Pancreas (tissue), 10 donors: Measurements from ENCODE around the gene NARF. TPM values are rescaled to one million over a fixed set of nuclear protein-coding genes. Genes with fewer than 3 reads are reported as not detected.

Experiments used
- ATAC-seq, 4 donors: fragments of 200-7000 bp; cut with Tn5 transposase; one replicate each; pipeline versions ENCODE4 v1.8.0 to v1.9.1; 2020; ENCODE audit warnings: mild to moderate bottlenecking in 4 of 4, moderate library complexity in 4 of 4
- DNase-seq, 6 donors: peaks; one replicate each; pipeline ENCODE4 v3.0.0-alpha.2; 2020
- FAIRE-seq: peaks from 2 replicates; lab custom pipeline; 2012; peaks lifted over from hg19 to GRCh38; lab: Jason Lieb, UNC
- H3K27ac ChIP-seq, 4 donors: fragments of 200-600 bp; sonication (generic); 1 replicate in 3 of 4; 2 replicates in 1 of 4; pipeline versions ENCODE4 v1.5.0 to v1.8.0; 2020
- H3K27me3 ChIP-seq, 4 donors: fragments of 200-600 bp; one replicate each; pipeline ENCODE4 v1.8.0; 2021
- H3K36me3 ChIP-seq, 3 donors: fragments of 200-600 bp; sonication (generic) in 1 of 3; one replicate each; pipeline versions ENCODE4 v1.5.0 to v1.8.0; 2020 to 2021
- H3K4me1 ChIP-seq, 3 donors: fragments of 200-600 bp; one replicate each; pipeline ENCODE4 v1.8.0; 2021
- H3K4me3 ChIP-seq, 4 donors: fragments of 200-600 bp; sonication (generic) in 2 of 4; one replicate each; pipeline versions ENCODE4 v1.5.0 to v1.8.0; 2020 to 2021
- H3K9me3 ChIP-seq, 4 donors: fragments of 200-600 bp; one replicate each; pipeline ENCODE4 v1.8.0; 2021
- CTCF ChIP-seq, 4 donors: fragments of 200-600 bp; sonication (generic) in 3 of 4; IDR thresholded peaks; one replicate each; pipeline versions ENCODE4 v1.5.0 to v1.8.0; 2021; ENCODE audit warnings: antibody characterized with exemption in 4 of 4
- WGBS, 2 donors: extraction: QIAGEN DNeasy Blood & Tissue Kit; methylation state at CpG; one replicate each; pipeline ENCODE4 v1.1.7; 2013; 5-methylcytosine and 5-hydroxymethylcytosine counted together
- intact Hi-C, 3 donors: fragments of 100-400 bp; cut with DNase I; formaldehyde crosslinking; loops; one replicate each; pipeline versions ENCODE4 v1.11.1 to v1.14.2; 2022
- polyA plus RNA-seq, 2 donors: library from polyadenylated mRNA; stranded (reverse); fragments of 200-250 nt; gene quantifications; one replicate each; pipeline ENCODE4 v1.2.3, GENCODE V29; 2013
- total RNA-seq, 6 donors: library from RNA; stranded (reverse); fragmentation: NEBNext Ultra II Directional in 4 of 6; extraction: Animal tissue kit (Norgen Biotek cat#: 25700) in 4 of 6; gene quantifications; one replicate each; pipeline versions ENCODE4 v1.2.1 to v1.2.4, GENCODE V29; 2021 to 2023
- donor health status: healthy with polysubstance abuse.
- donor health status: DM: no; HTN: no; CAD: no; lungs with moderate emphysema.
- donor health status: DM: no; HTN: no; CAD: no.
- donor health status: control.
- donor health status: control.
- donor health status: Bipolar disorder and iron deficiency.
- donor health status: DM: yes; HTN: yes; CAD: no.
- donor health status: DM: no; HTN: no; CAD: no.
- donor health status: DM: no; HTN: no; CAD: no.
- donor health status: DM: yes; HTN: yes; CAD: no.

NARF gene
- total and polyA plus RNA-seq, 8 donors = 21.3 to 96.9 (median 34.1) TPM

GRCh38 chr17:82497483-82498405 is 39.2 kb downstream of the NARF start:
- no peak for TF ChIP-seq CTCF (IDR thresholded peaks at IDR 0.05)
- FAIRE-seq = no peak
- 10 to 16% methylated on average over 54 to 66 of the region's 66 CpGs for WGBS, 2 donors

GRCh38 chr17:82502207-82502606 is 43.7 kb downstream of the NARF start:
- Histone ChIP-seq H3K27ac (no peak overlapping the region), H3K27me3 (no peaks in the 10 kb centered on the region), H3K9me3 (no peaks in the 10 kb centered on the region), H3K4me3 (no peak overlapping the region), H3K36me3 (no peaks in the 10 kb centered on the region), H3K4me1 (no peaks in the 10 kb centered on the region)
- DNase-seq (no peak), ATAC-seq (peak in 1 of 4 donors; percentile 6), FAIRE-seq (no peak)
- 55% methylated on average over 8 of the region's 8 CpGs for WGBS, 2 donors
- no peak for TF ChIP-seq CTCF (IDR thresholded peaks at IDR 0.05)
- intact Hi-C loops = no loop called here

More at GRCh38 chr17:82497483-82498405, 39.2 kb downstream of the NARF start:
- Histone ChIP-seq H3K9me3 (no peaks in the 10 kb centered on the region), H3K4me3 (peak overlapping the region; percentile 47 to 61 (median 53)), H3K27ac (peak overlapping the region; percentile 69 to 79 (median 76)), H3K36me3 (no peaks in the 10 kb centered on the region), H3K4me1 (peaks cover 0 to 3% (median 0%) of the 10 kb centered on the region in 3 donors), H3K27me3 (no peaks in the 10 kb centered on the region)
- intact Hi-C loops = loop anchor here in 1 of 3 donors (10.0 kb wide), 1 partner anchor 143 kb away; the partner anchor contains the start of gene TEX19
- ATAC-seq = peak; percentile 35 to 44 (median 39)
- DNase-seq = peak; percentile 29 to 76 (median 41)

GRCh38 chr17:82503094-82503727 is 44.7 kb downstream of the NARF start:
- Histone ChIP-seq H3K36me3 (no peaks in the 10 kb centered on the region), H3K27me3 (no peaks in the 10 kb centered on the region), H3K9me3 (no peaks in the 10 kb centered on the region), H3K27ac (no peak overlapping the region), H3K4me3 (no peak overlapping the region), H3K4me1 (no peaks in the 10 kb centered on the region)
- WGBS, 2 donors = 77 to 80% methylated on average over 12 of the region's 12 CpGs
- ATAC-seq = no peak
- intact Hi-C loops = no loop called here
- DNase-seq = peak in 1 of 6 donors; percentile 43
- FAIRE-seq = no peak
- no peak for TF ChIP-seq CTCF (IDR thresholded peaks at IDR 0.05)

- Histone ChIP-seq H3K4me1 (no peaks in the 10 kb centered on the region), H3K27me3 (no peaks in the 10 kb centered on the region), H3K27ac (no peak overlapping the region), H3K9me3 (no peaks in the 10 kb centered on the region), H3K36me3 (no peaks in the 10 kb centered on the region), H3K4me3 (no peak overlapping the region)
- DNase-seq = peak in 1 of 6 donors; percentile 20
- TF ChIP-seq CTCF (IDR thresholded peaks at IDR 0.05) = no peak
- intact Hi-C loops = no loop called here
- FAIRE-seq = no peak
- WGBS, 2 donors = 75 to 83% methylated on average over 21 of the region's 21 CpGs
- no peak for ATAC-seq
Measured at GRCh38 chr17:82503728-82504308, 45.3 kb downstream of the NARF start.
